ENCODE data around the gene VAT1. TPM values are rescaled to one million over a fixed set of nuclear protein-coding genes. Genes with fewer than 3 reads are reported as not detected.
"Not testable (repeated sequence)": the region's sequence is repeated elsewhere in the genome, so short reads cannot be mapped to it uniquely, and the experiment has no call there.

The VAT1 gene
- total and polyA plus RNA-seq, 8 donors = 116 to 257 (median 133) TPM

- Histone ChIP-seq H3K27me3 (no peaks in the 10 kb centered on the region), H3K9me3 (no peaks in the 10 kb centered on the region), H3K4me3 (peak within 1 kb of the TSS; percentile 85 to 97), H3K36me3 (peaks cover 0 to 6% of the 10 kb centered on the region in 2 donors), H3K27ac (peak within 1 kb of the TSS; percentile 75 to 93), H3K4me1 (peaks cover 15 to 48% of the 10 kb centered on the region in 2 donors)
- ATAC-seq (peak; percentile 94), DNase-seq (peak; percentile 81 to 98 (median 94))
- no peak for TF ChIP-seq CTCF (IDR thresholded peaks at IDR 0.05)
- intact Hi-C loops (cut with DNase I) = no loop called here
Measured at GRCh38 chr17:42980274-42980765, 41.9 kb downstream of the VAT1 start, which contains the start of gene RUNDC1. Gene RUNDC1, plus strand, starts transcription at chr17:42980565. Its CDS starts 12 bp downstream, at chr17:42980577.

GRCh38 chr17:42979511-42980273, 42.5 kb downstream of the VAT1 start, which contains the start of gene PTGES3L:
Gene PTGES3L, minus strand, starts transcription at chr17:42980080. Its CDS starts 27 bp downstream, at chr17:42980053.
- Histone ChIP-seq H3K4me3 (peak within 1 kb of the TSS; percentile 85 to 97), H3K27ac (peak within 1 kb of the TSS; percentile 75 to 93), H3K4me1 (peaks cover 15 to 42% of the 10 kb centered on the region in 2 donors), H3K27me3 (no peaks in the 10 kb centered on the region), H3K36me3 (peaks cover 0 to 1% of the 10 kb centered on the region in 2 donors), H3K9me3 (no peaks in the 10 kb centered on the region)
- no peak for TF ChIP-seq CTCF (IDR thresholded peaks at IDR 0.05)
- peak; percentile 30 for ATAC-seq
- intact Hi-C loops (cut with DNase I) = no loop called here
- DNase-seq = peak in 2 of 4 donors; percentile 44 to 52

GRCh38 chr17:42975701-42976100, 46.5 kb downstream of the VAT1 start:
- H3K36me3 ChIP-seq; H3K4me3 ChIP-seq; H3K27ac ChIP-seq; H3K27me3 ChIP-seq; DNase-seq; H3K9me3 ChIP-seq; ATAC-seq; intact Hi-C loops (cut with DNase I): not testable (repeated sequence)
- peaks cover 6 to 11% of the 10 kb centered on the region in 2 donors for H3K4me1 ChIP-seq

- no peaks in the 10 kb centered on the region for H3K36me3 ChIP-seq
- intact Hi-C loops (cut with DNase I) = no loop called here
- no peak for TF ChIP-seq CTCF (IDR thresholded peaks at IDR 0.05)
- H3K4me1 ChIP-seq = peaks cover 6 to 11% of the 10 kb centered on the region in 2 donors
- H3K4me3 ChIP-seq = no peak overlapping the region
- no peak overlapping the region for H3K27ac ChIP-seq
- no peak for DNase-seq
- no peaks in the 10 kb centered on the region for H3K27me3 ChIP-seq
- no peaks in the 10 kb centered on the region for H3K9me3 ChIP-seq
- no peak for ATAC-seq
Measured at GRCh38 chr17:42975265-42975664, 46.9 kb downstream of the VAT1 start.

- H3K36me3 ChIP-seq; H3K4me1 ChIP-seq; H3K4me3 ChIP-seq; DNase-seq; ATAC-seq; H3K27ac ChIP-seq; H3K9me3 ChIP-seq; H3K27me3 ChIP-seq; intact Hi-C loops (cut with DNase I): not testable (repeated sequence)
Measured at GRCh38 chr17:42973323-42973722, 48.9 kb downstream of the VAT1 start.

GRCh38 chr17:42971589-42971988, 50.6 kb downstream of the VAT1 start:
- Histone ChIP-seq H3K9me3 (no peaks in the 10 kb centered on the region), H3K27me3 (no peaks in the 10 kb centered on the region), H3K27ac (no peak overlapping the region), H3K36me3 (no peaks in the 10 kb centered on the region), H3K4me1 (no peaks in the 10 kb centered on the region), H3K4me3 (no peak overlapping the region)
- intact Hi-C loops (cut with DNase I) = no loop called here
- no peak for DNase-seq
- ATAC-seq = no peak
- TF ChIP-seq CTCF (IDR thresholded peaks at IDR 0.05) = no peak

Data from left lung (tissue), 10 donors.